ENCODE results near the gene POMGNT2.

GRCh38 chr3:43054754-43055153 lies 51.1 kb downstream of the POMGNT2 start:
- TF ChIP-seq GABPA (IDR thresholded peaks at IDR 0.05; ENCODE audit: low read depth), result no peak
- TF ChIP-seq HDAC2 (IDR thresholded peaks at IDR 0.05), result no peak
- no peak for TF ChIP-seq SUPT20H (IDR thresholded peaks at IDR 0.05; ENCODE audit: borderline replicate concordance, control insufficient read depth, low read depth, low read length)
- TF ChIP-seq MAX (IDR thresholded peaks at IDR 0.05; ENCODE audit: low read depth, low read length), result no peak
- no peak for TF ChIP-seq JUND (IDR thresholded peaks at IDR 0.05; ENCODE audit: low read depth, low read length)
- TF ChIP-seq SMARCA5 (IDR thresholded peaks at IDR 0.05), result no peak
- TF ChIP-seq CTCF (IDR thresholded peaks at IDR 0.05 in 2 of 3, conservative IDR thresholded peaks at IDR 0.05 in 1 of 3; ENCODE audit: control insufficient read depth in 2 of 3, extremely low read depth in 1 of 3, insufficient read depth in 1 of 3, low read depth in 3 of 3, low read length in 3 of 3), result no peak
- TF ChIP-seq HCFC1 (IDR thresholded peaks at IDR 0.05; ENCODE audit: low read length), result no peak
- TF ChIP-seq, protein P1, sequence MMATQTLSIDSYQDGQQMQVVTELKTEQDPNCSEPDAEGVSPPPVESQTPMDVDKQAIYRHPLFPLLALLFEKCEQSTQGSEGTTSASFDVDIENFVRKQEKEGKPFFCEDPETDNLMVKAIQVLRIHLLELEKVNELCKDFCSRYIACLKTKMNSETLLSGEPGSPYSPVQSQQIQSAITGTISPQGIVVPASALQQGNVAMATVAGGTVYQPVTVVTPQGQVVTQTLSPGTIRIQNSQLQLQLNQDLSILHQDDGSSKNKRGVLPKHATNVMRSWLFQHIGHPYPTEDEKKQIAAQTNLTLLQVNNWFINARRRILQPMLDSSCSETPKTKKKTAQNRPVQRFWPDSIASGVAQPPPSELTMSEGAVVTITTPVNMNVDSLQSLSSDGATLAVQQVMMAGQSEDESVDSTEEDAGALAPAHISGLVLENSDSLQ (IDR thresholded peaks at IDR 0.05), result no peak
